HG02852 (cell line): ENCODE results near the gene FOXE3.
"Not testable (repeated sequence)": the region's sequence is repeated elsewhere in the genome, so short reads cannot be mapped to it uniquely, and the experiment has no call there.

Source experiments
- ATAC-seq: cut with Tn5 transposase; IDR thresholded peaks from one replicate; pipeline ENCODE4 v1.9.1; 2021; ENCODE audit warnings: mild to moderate bottlenecking, moderate library complexity; ENCODE audit not compliant: unreplicated experiment

The FOXE3 gene

GRCh38 chr1:47444562-47445465 lies 28.7 kb downstream of the FOXE3 start:
- no peak for ATAC-seq

GRCh38 chr1:47445823-47446550 lies 29.9 kb downstream of the FOXE3 start:
- ATAC-seq, result no peak

GRCh38 chr1:47448462-47449222 lies 32.6 kb downstream of the FOXE3 start:
- no peak for ATAC-seq

- no peak for ATAC-seq
Observed at GRCh38 chr1:47449822-47450552, 33.9 kb downstream of the FOXE3 start.

GRCh38 chr1:47450606-47451005 lies 34.5 kb downstream of the FOXE3 start:
- ATAC-seq, result no peak

GRCh38 chr1:47452426-47452825 lies 36.3 kb downstream of the FOXE3 start:
- no peak for ATAC-seq

- ATAC-seq, result not testable (repeated sequence)
Observed at GRCh38 chr1:47453910-47454309, 37.8 kb downstream of the FOXE3 start.

GRCh38 chr1:47456250-47456649 lies 40.2 kb downstream of the FOXE3 start:
- no peak for ATAC-seq

GRCh38 chr1:47457547-47457946 lies 41.5 kb downstream of the FOXE3 start:
- ATAC-seq, result not testable (repeated sequence)

GRCh38 chr1:47459253-47459788 lies 43.2 kb downstream of the FOXE3 start:
- ATAC-seq, result no peak

GRCh38 chr1:47460040-47460439 lies 44.0 kb downstream of the FOXE3 start:
- no peak for ATAC-seq

GRCh38 chr1:47460456-47460855 lies 44.4 kb downstream of the FOXE3 start:
- no peak for ATAC-seq

GRCh38 chr1:47465605-47466004 lies 49.5 kb downstream of the FOXE3 start:
- ATAC-seq, result no peak
